Measurements from ENCODE around the gene SCD5.

The SCD5 gene

GRCh38 chr4:82589756-82590155, 208.8 kb downstream of the SCD5 start:
- DNase-seq (ENCODE audit: low read depth in 2 of 2): no peak

GRCh38 chr4:82588771-82589270, 209.8 kb downstream of the SCD5 start:
- DNase-seq (ENCODE audit: low read depth in 2 of 2): no peak

GRCh38 chr4:82587826-82588540, 210.6 kb downstream of the SCD5 start:
- no peak for DNase-seq (ENCODE audit: low read depth in 2 of 2)

- no peak for DNase-seq (ENCODE audit: low read depth in 2 of 2)
Observed at GRCh38 chr4:82585690-82586435, 212.7 kb downstream of the SCD5 start.

GRCh38 chr4:82584931-82585330, 213.7 kb downstream of the SCD5 start:
- no peak for DNase-seq (ENCODE audit: low read depth in 2 of 2)

GRCh38 chr4:82583897-82584587, 214.6 kb downstream of the SCD5 start:
- DNase-seq (ENCODE audit: low read depth in 2 of 2): no peak

GRCh38 chr4:82579932-82580331, 218.7 kb downstream of the SCD5 start:
- DNase-seq (ENCODE audit: low read depth in 2 of 2): no peak

Data from stimulated activated CD4-positive, alpha-beta T cell treated with anti-CD3 and anti-CD28 coated beads, Interleukin-4, amount 100 ng/mL, for 48 hours (primary cell).